Kidney (tissue), 14 donors: ENCODE results near the gene NEK11. TPM values are rescaled to one million over a fixed set of nuclear protein-coding genes. Genes with fewer than 3 reads are reported as not detected.

Source experiments
- DNase-seq, 5 donors: peaks; one replicate each; pipeline ENCODE4 v3.0.0-alpha.2; 2013 to 2020
- FAIRE-seq: peaks from 2 replicates; lab custom pipeline; 2012; peaks lifted over from hg19 to GRCh38; lab: Jason Lieb, UNC
- H3K27ac ChIP-seq, 2 donors: one replicate each; pipeline ENCODE4 v1.7.0; 2013; ENCODE audit warnings: low read depth in 2 of 2, low read length in 2 of 2, inconsistent platforms in 1 of 2
- H3K27me3 ChIP-seq: one replicate; pipeline ENCODE4 v1.7.1; 2013; ENCODE audit warnings: low read length, inconsistent platforms; ENCODE audit not compliant: control insufficient read depth, insufficient read depth
- H3K36me3 ChIP-seq, 3 donors: one replicate each; pipeline versions ENCODE4 v1.7.0 to v1.7.1; 2013; ENCODE audit warnings: low read length in 3 of 3, control low read depth in 1 of 3, inconsistent platforms in 1 of 3; ENCODE audit not compliant: insufficient read depth in 3 of 3, control insufficient read depth in 2 of 3
- H3K4me1 ChIP-seq, 3 donors: one replicate each; pipeline versions ENCODE4 v1.7.0 to v1.7.1; 2013; ENCODE audit warnings: low read length in 3 of 3, inconsistent platforms in 1 of 3, low read depth in 1 of 3; ENCODE audit not compliant: control insufficient read depth in 2 of 3, insufficient read depth in 2 of 3
- H3K4me3 ChIP-seq, 3 donors: one replicate each; pipeline versions ENCODE4 v1.7.0 to v1.8.1; 2013; ENCODE audit warnings: low read length in 3 of 3, control low read depth in 1 of 3, inconsistent platforms in 1 of 3
- H3K9ac ChIP-seq, 3 donors: one replicate each; pipeline versions ENCODE4 v1.7.0 to v1.7.1; 2013; ENCODE audit warnings: low read length in 3 of 3, control low read depth in 1 of 3, inconsistent platforms in 1 of 3
- H3K9me3 ChIP-seq, 3 donors: one replicate each; pipeline versions ENCODE4 v1.7.0 to v1.7.1; 2013; ENCODE audit warnings: low read length in 3 of 3, control low read depth in 1 of 3, inconsistent platforms in 1 of 3; ENCODE audit not compliant: control insufficient read depth in 2 of 3, insufficient read depth in 1 of 3
- intact Hi-C: fragments of 100-400 bp; cut with DNase I; formaldehyde crosslinking; loops from one replicate; pipeline ENCODE4 v1.11.1; 2022
- polyA plus RNA-seq: library from polyadenylated mRNA; stranded (reverse); fragments of 350-450 nt; fragmentation: Illumina TruSeq; extraction: RNeasy Lipid Tissue Mini Kit (QIAGEN cat#74804); gene quantifications from one replicate; pipeline ENCODE4 v1.2.3, GENCODE V29; 2014; ENCODE audit warnings: low read depth, low replicate concordance; ENCODE audit not compliant: insufficient read depth
- total RNA-seq: library from RNA; stranded (reverse); fragmentation: NEBNext Ultra II Directional; extraction: Animal tissue kit (Norgen Biotek cat#: 25700); gene quantifications from one replicate; pipeline ENCODE4 v1.2.1, GENCODE V29; 2021
- TF ChIP-seq, protein P1 (sequence below): IDR thresholded peaks from 3 replicates; pipeline ENCODE4 v1.5.1; 2012; ENCODE audit warnings: mild to moderate bottlenecking, moderate library complexity, borderline replicate concordance; ENCODE audit not compliant: insufficient read depth; ENCODE audit errors: extremely low read depth
- donor health status: control.
- donor health status: control.
- donor health status: control.
- donor health status: control.
- donor health status: control.
- donor health status: DM: yes; HTN: yes; CAD: no.
- donor health status: Normal renal cell carcinoma (clear cell type).

Gene NEK11
- total and polyA plus RNA-seq, 2 donors from 2014 or later: 7.9 to 13.2 TPM

DNA sequence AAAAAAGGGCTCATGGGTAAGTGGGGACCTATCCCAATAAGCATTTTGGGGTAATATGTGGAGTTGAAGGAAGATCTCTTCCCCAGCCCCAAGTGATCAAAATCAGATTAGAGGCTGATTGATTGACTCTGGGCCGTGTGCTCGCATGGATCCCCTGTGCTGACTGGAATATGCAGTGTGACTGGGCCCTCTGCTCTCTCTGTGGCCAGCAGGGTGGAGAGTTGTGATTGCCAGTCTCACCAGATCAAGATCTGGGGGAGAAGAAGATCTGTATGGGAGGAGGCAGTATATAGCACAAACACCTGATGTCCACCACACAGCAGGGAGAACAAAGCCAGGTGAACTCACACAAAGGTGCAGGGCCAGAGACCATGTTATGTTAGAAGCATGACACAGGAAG, 363.7 kb downstream of the NEK11 start:
- Histone ChIP-seq H3K9ac (no peak overlapping the region), H3K27me3 (no peaks in the 10 kb centered on the region), H3K36me3 (peaks cover 0 to 3% (median under 1%) of the 10 kb centered on the region in 3 donors), H3K4me3 (no peak overlapping the region), H3K9me3 (no peaks in the 10 kb centered on the region), H3K27ac (no peak overlapping the region), H3K4me1 (peaks cover 0 to 10% (median 8%) of the 10 kb centered on the region in 3 donors)
- TF ChIP-seq, protein P1, sequence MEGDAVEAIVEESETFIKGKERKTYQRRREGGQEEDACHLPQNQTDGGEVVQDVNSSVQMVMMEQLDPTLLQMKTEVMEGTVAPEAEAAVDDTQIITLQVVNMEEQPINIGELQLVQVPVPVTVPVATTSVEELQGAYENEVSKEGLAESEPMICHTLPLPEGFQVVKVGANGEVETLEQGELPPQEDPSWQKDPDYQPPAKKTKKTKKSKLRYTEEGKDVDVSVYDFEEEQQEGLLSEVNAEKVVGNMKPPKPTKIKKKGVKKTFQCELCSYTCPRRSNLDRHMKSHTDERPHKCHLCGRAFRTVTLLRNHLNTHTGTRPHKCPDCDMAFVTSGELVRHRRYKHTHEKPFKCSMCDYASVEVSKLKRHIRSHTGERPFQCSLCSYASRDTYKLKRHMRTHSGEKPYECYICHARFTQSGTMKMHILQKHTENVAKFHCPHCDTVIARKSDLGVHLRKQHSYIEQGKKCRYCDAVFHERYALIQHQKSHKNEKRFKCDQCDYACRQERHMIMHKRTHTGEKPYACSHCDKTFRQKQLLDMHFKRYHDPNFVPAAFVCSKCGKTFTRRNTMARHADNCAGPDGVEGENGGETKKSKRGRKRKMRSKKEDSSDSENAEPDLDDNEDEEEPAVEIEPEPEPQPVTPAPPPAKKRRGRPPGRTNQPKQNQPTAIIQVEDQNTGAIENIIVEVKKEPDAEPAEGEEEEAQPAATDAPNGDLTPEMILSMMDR: no peak
- DNase-seq: no peak
- intact Hi-C loops: no loop called here
- FAIRE-seq: no peak

DNA sequence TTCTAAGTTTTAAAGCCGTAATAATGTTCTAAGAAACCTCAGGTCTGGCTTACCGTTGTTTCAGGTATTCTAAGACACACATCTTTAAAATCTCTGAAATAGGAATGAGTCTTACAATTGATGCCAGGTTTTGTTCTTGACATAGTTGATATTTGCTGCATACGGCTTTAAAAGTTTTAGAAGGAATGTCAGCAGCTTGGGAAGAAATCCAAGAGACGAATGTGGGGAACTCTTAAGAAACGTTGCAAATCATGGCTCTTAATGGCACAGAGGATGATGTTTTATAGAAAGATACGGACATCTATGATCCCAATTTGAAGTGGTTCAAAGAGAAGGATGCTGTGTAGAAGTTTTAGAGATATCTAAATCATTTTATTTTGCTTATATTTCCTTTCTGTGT, 366.4 kb downstream of the NEK11 start:
- H3K4me1 ChIP-seq: no peaks in the 10 kb centered on the region
- H3K9ac ChIP-seq: no peak overlapping the region
- no peak for FAIRE-seq
- no peak overlapping the region for H3K4me3 ChIP-seq
- H3K27ac ChIP-seq: no peak overlapping the region
- H3K27me3 ChIP-seq: no peaks in the 10 kb centered on the region
- no peaks in the 10 kb centered on the region for H3K9me3 ChIP-seq
- TF ChIP-seq, protein P1: no peak
- no peaks in the 10 kb centered on the region for H3K36me3 ChIP-seq
- intact Hi-C loops: no loop called here
- DNase-seq: no peak

DNA sequence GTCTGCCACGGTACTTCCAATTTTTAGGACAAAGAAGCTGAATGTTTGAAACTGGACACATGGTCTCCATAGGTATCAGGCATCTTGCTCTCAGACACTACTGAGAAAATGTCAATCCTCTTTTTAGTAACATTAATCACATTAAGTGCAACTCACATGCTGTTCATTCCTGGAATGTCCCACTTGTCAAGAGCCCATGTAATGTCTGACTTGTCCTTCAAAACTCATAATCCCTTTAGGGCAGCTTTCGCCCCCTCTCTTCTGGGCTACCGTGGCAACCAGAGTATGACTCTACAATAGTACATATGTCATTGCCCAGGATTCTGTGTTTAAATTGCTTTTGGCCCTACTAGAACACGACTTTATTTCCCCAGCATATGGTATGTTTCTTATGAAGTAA, 367.2 kb downstream of the NEK11 start:
- Histone ChIP-seq H3K4me3 (no peak overlapping the region), H3K27ac (no peak overlapping the region), H3K9me3 (no peaks in the 10 kb centered on the region), H3K27me3 (no peaks in the 10 kb centered on the region), H3K9ac (no peak overlapping the region), H3K36me3 (no peaks in the 10 kb centered on the region), H3K4me1 (no peaks in the 10 kb centered on the region)
- intact Hi-C loops: no loop called here
- DNase-seq: no peak
- no peak for FAIRE-seq
- TF ChIP-seq, protein P1: no peak

GRCh38 chr3:131394400-131394799, 367.7 kb downstream of the NEK11 start:
- no peaks in the 10 kb centered on the region for H3K36me3 ChIP-seq
- H3K27me3 ChIP-seq: no peaks in the 10 kb centered on the region
- no peak overlapping the region for H3K4me3 ChIP-seq
- H3K9me3 ChIP-seq: no peaks in the 10 kb centered on the region
- intact Hi-C loops: no loop called here
- H3K4me1 ChIP-seq: no peaks in the 10 kb centered on the region
- TF ChIP-seq, protein P1: no peak
- FAIRE-seq: no peak
- no peak for DNase-seq
- no peak overlapping the region for H3K9ac ChIP-seq
- no peak overlapping the region for H3K27ac ChIP-seq
